HepG2 (cell line): ENCODE data around the gene NRBP1. TPM values are rescaled to one million over a fixed set of nuclear protein-coding genes. Genes with fewer than 3 reads are reported as not detected.

Experiments used
- FOXJ3 ChIP-seq: sonication (generic); formaldehyde crosslinking; IDR thresholded peaks from 2 replicates; pipeline ENCODE4 v1.4.0; 2020; ENCODE audit warnings: missing genetic modification reagents, mild to moderate bottlenecking, borderline replicate concordance
- FOXO4 ChIP-seq: sonication (generic); formaldehyde crosslinking; conservative IDR thresholded peaks from 2 replicates; pipeline ENCODE4 v1.8.1; 2023; ENCODE audit warnings: missing genetic modification reagents
- HBP1 ChIP-seq: IDR thresholded peaks from 2 replicates; pipeline ENCODE4 v1.6.1; 2016; ENCODE audit warnings: low read depth, control low read depth
- HNRNPUL1 ChIP-seq: fragments of 200-400 bp; formaldehyde crosslinking; IDR thresholded peaks from 2 replicates; pipeline ENCODE4 v1.6.1; 2017; ENCODE audit warnings: low read depth, mild to moderate bottlenecking, low read length, moderate library complexity
- KDM4B ChIP-seq: sonication (generic); formaldehyde crosslinking; IDR thresholded peaks from 2 replicates; pipeline ENCODE4 v1.4.0; 2020; ENCODE audit warnings: missing genetic modification reagents
- LCORL ChIP-seq, 2 experiments: fragments of 450-650 bp in 1 of 2; sonication (generic) in 1 of 2; formaldehyde crosslinking in 1 of 2; IDR thresholded peaks; 2 replicates each; pipeline versions ENCODE4 v1.5.0 to v1.6.1; 2017 to 2020; ENCODE audit warnings: antibody characterized with exemption in 1 of 2, missing genetic modification reagents in 1 of 2
- MBD4 ChIP-seq: IDR thresholded peaks from 2 replicates; pipeline ENCODE4 v1.6.1; 2012; ENCODE audit warnings: low read length, inconsistent platforms, borderline replicate concordance
- MED13 ChIP-seq: sonication (generic); formaldehyde crosslinking; IDR thresholded peaks from 2 replicates; pipeline ENCODE4 v1.5.0; 2020; ENCODE audit warnings: missing genetic modification reagents
- MLXIP ChIP-seq: sonication (generic); formaldehyde crosslinking; IDR thresholded peaks from 2 replicates; pipeline ENCODE4 v1.9.0; 2021; ENCODE audit warnings: missing genetic modification reagents, borderline replicate concordance
- MXI1 ChIP-seq: IDR thresholded peaks from 3 replicates; pipeline ENCODE4 v1.6.1; 2012; ENCODE audit warnings: low read depth, low read length, inconsistent platforms, borderline replicate concordance
- NFIB ChIP-seq: sonication (generic); formaldehyde crosslinking; IDR thresholded peaks from 2 replicates; pipeline ENCODE4 v1.9.0; 2021; ENCODE audit warnings: missing genetic modification reagents, mild to moderate bottlenecking, borderline replicate concordance
- NFRKB ChIP-seq: fragments of 450-650 bp; IDR thresholded peaks from 2 replicates; pipeline ENCODE4 v1.6.1; 2017
- NR3C1 ChIP-seq: sonication (generic); formaldehyde crosslinking; IDR thresholded peaks from 2 replicates; pipeline ENCODE4 v1.4.0; 2020; ENCODE audit warnings: missing genetic modification reagents
- STAG1 ChIP-seq: sonication (generic); formaldehyde crosslinking; IDR thresholded peaks from 2 replicates; pipeline ENCODE4 v1.4.0; 2020; ENCODE audit warnings: missing genetic modification reagents
- SYNCRIP ChIP-seq: fragments of 200-400 bp; formaldehyde crosslinking; IDR thresholded peaks from 2 replicates; pipeline ENCODE4 v1.6.1; 2018; ENCODE audit warnings: mild to moderate bottlenecking, low read depth, low read length; ENCODE audit not compliant: insufficient read depth
- TCF7L2 ChIP-seq: IDR thresholded peaks from 2 replicates; pipeline ENCODE4 v1.6.1; 2011; ENCODE audit warnings: mild to moderate bottlenecking, low read depth, low read length, moderate library complexity
- TFDP1 ChIP-seq: IDR thresholded peaks from 2 replicates; pipeline ENCODE4 v1.6.1; 2016; ENCODE audit warnings: missing compliant biosample characterization, missing genetic modification reagents, borderline replicate concordance
- ZNF224 ChIP-seq: sonication (generic); formaldehyde crosslinking; IDR thresholded peaks from 2 replicates; pipeline ENCODE4 v1.5.0; 2020; ENCODE audit warnings: mild to moderate bottlenecking, missing genetic modification reagents
- ZNF614 ChIP-seq: IDR thresholded peaks from 2 replicates; pipeline ENCODE4 v1.6.1; 2018; ENCODE audit warnings: missing biosample characterization, missing genetic modification reagents, inconsistent platforms, borderline replicate concordance
- ZNF674 ChIP-seq: sonication (generic); formaldehyde crosslinking; IDR thresholded peaks from 2 replicates; pipeline ENCODE4 v1.5.0; 2020; ENCODE audit warnings: low read depth, mild to moderate bottlenecking, missing genetic modification reagents
- ZNF850 ChIP-seq: sonication (generic); formaldehyde crosslinking; conservative IDR thresholded peaks from 2 replicates; pipeline ENCODE4 v1.9.0; 2021; ENCODE audit warnings: mild to moderate bottlenecking, missing genetic modification reagents
- ZNF883 ChIP-seq: sonication (generic); formaldehyde crosslinking; IDR thresholded peaks from 2 replicates; pipeline ENCODE4 v1.5.1; 2020; ENCODE audit warnings: mild to moderate bottlenecking, missing genetic modification reagents; ENCODE audit errors: not compliant biosample characterization
- polyA plus RNA-seq, 8 experiments: library from polyadenylated mRNA; depleted of rRNA in 3 of 8; stranded (reverse) in 7 of 8; unstranded in 1 of 8; fragments of >200 nt; fragmentation: Illumina TruSeq in 4 of 8; extraction: Trizol in 4 of 8; gene quantifications; 2 replicates each; pipeline versions ENCODE4 v1.2.1 to v1.2.3, GENCODE V29; 2011 to 2016; ENCODE audit warnings: low read depth in 4 of 8, missing spikeins in 1 of 8, mixed read lengths in 1 of 8; ENCODE audit not compliant: insufficient read depth in 1 of 8
- total RNA-seq, 5 experiments: library from RNA; depleted of rRNA; stranded (reverse); fragments of >200 nt; fragmentation: Illumina TruSeq; extraction: Trizol; gene quantifications; 2 replicates each; pipeline ENCODE4 v1.2.3, GENCODE V29; 2016; ENCODE audit warnings: low read depth in 1 of 5

NRBP1 gene
- total and polyA plus RNA-seq, 2 of the 13 experiments (the other 11 are each of a cell fraction or from before 2014, with no cell fraction given), result 165 to 240 TPM

- no peak for TF ChIP-seq ZNF224
- peak; percentile 92 for TF ChIP-seq HBP1 (CRISPR knock-in tag)
- no peak for TF ChIP-seq NFIB (CRISPR knock-in tag)
- TF ChIP-seq ZNF614 (CRISPR knock-in tag), result peak; percentile 65; the same call in 1 of the 2 replicates
- no peak for TF ChIP-seq MBD4
- peak; percentile 37; the same call in 1 of the 2 replicates for TF ChIP-seq HNRNPUL1
- TF ChIP-seq ZNF674 (CRISPR knock-in tag), result no peak
- TF ChIP-seq ZNF850 (CRISPR knock-in tag), result peak; percentile 94
- TF ChIP-seq SYNCRIP, result no peak
- TF ChIP-seq MXI1, result peak; percentile 69; the same call in 1 of the 3 replicates
- no peak for TF ChIP-seq LCORL (IDR thresholded peaks at IDR 0.05)
- TF ChIP-seq LCORL (CRISPR knock-in tag; IDR thresholded peaks at IDR 0.05), result peak; percentile 84
- TF ChIP-seq ZNF883 (CRISPR knock-in tag), result peak; percentile 92
- no peak for TF ChIP-seq NFRKB
- no peak; the same call in 1 of the 2 replicates for TF ChIP-seq MLXIP (CRISPR knock-in tag)
- TF ChIP-seq FOXO4, result no peak
- TF ChIP-seq NR3C1 (CRISPR knock-in tag), result no peak
- TF ChIP-seq FOXJ3 (CRISPR knock-in tag), result no peak
- TF ChIP-seq TCF7L2, result no peak
- 0 out of 2 replicates have a peak, but pooled peaks have one; percentile 45 for TF ChIP-seq MED13 (CRISPR knock-in tag)
- peak; percentile 40; the same call in 1 of the 2 replicates for TF ChIP-seq TFDP1 (CRISPR knock-in tag)
- TF ChIP-seq STAG1 (CRISPR knock-in tag), result no peak; the same call in 1 of the 2 replicates
- peak; percentile 42; the same call in 1 of the 2 replicates for TF ChIP-seq KDM4B
Measured at GRCh38 chr2:27428213-27428977, at the start of gene NRBP1 (continued).
